Colon (tissue), 2 donors: ENCODE measurements around the gene ITPRIP.

Experiments
- FAIRE-seq: peaks from 2 replicates; lab custom pipeline; 2012; peaks lifted over from hg19 to GRCh38; lab: Jason Lieb, UNC
- donor health status: control.
- donor health status: control.

Gene ITPRIP

DNA sequence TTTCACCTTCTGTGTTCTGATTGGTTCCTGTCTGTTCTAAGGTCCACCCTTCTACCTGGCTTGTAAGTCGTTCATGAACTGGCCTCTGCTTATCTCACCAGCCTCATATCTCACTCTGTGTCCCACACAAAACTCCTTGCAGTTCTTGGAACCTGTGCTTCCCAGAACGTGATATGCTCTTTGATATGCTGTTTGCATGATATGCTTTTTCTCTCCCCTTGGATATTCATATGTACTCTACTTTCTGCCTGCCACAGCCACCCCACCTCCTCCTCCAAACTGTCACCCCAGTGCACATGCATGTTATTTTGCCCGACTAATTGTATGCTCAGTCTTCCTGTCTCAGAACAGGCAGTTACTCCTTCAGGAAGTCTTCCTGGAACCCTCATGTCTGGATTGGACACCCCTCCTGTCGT lies 1.9 kb upstream of the ITPRIP start:
- FAIRE-seq = no peak

DNA sequence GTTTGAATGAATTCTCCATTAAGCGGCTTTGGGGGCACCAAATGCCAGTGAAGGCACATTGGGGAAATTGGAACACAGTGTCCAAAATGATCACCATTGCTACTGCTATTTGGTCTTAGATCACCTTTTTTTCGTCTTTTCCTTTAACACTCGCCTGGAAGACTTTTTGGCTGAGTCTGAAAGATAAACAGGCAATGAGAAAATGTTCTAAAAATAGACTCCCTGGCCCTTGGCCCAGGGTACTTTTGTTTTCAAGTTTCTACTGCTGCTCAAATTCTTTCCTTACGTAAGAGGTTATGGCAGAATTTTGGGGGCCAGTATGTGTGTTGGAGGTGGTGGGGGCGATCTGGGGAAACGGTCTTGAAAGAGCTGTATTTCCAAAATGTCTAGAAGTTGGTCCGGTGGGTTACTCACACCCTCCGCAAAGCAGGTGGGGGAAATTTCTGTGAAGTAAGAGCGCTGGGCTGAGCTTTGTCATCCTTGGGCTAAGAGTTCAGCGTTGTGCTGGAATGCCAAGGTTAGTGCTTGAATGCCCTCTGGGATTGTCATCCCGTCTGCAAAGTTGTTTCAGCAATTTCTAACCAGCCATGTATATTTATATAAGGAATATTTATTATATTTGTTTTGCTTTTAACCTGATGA lies 1.3 kb upstream of the ITPRIP start:
- FAIRE-seq = no peak

DNA sequence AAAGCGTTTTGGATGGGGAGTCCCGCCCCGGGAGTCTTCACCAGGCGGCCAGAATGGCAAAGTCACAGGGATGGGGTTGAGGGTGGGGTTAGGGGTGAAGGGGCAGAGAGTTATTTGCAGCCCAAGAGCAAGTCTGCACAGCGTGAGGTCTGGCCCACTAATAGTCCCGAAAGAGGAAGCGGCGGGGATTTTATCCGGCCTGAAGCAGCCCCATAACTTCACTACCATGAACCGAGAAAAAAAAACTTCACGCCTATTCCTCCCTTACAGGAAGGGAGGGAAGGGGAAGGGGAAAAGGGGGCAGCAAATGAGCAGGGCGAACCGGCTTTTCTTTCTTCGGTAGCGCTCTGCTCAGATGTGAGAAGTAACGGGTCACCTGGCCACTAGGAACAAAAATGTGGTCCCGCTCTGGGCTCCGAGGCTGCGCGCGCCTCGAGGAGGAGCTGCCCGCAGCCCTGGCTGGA lies 712 bp downstream of the ITPRIP start:
- no peak for FAIRE-seq

DNA sequence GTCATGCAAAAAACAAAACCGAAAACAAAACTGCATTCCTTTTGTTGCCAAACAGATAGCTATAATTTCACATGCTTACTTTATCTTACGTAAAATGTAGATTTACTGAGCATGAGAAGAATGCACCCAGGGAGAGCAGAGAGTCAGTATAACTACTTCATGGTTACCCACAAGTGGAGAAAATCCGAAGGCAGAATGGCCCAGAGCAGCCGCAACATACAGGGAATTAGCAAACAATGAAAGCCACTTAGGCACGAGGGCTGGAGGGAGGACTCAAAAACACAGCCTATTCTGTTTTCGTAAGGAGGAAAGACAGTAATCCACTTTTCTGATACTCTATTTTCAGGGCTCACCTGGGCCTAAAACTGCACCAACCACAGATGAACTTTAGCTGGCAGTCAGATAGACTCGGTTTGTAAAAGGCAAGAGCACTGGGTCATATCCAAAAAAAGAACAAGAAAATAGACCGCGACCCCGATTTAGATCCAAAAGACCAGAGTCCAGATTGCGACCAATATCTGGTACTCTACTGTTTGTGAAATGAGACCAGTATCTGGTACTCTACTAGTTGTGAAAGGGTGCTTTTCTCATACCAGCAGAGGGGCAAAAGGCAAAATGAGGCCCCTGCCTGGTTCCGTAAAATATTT lies 1.3 kb downstream of the ITPRIP start:
- FAIRE-seq = no peak

DNA sequence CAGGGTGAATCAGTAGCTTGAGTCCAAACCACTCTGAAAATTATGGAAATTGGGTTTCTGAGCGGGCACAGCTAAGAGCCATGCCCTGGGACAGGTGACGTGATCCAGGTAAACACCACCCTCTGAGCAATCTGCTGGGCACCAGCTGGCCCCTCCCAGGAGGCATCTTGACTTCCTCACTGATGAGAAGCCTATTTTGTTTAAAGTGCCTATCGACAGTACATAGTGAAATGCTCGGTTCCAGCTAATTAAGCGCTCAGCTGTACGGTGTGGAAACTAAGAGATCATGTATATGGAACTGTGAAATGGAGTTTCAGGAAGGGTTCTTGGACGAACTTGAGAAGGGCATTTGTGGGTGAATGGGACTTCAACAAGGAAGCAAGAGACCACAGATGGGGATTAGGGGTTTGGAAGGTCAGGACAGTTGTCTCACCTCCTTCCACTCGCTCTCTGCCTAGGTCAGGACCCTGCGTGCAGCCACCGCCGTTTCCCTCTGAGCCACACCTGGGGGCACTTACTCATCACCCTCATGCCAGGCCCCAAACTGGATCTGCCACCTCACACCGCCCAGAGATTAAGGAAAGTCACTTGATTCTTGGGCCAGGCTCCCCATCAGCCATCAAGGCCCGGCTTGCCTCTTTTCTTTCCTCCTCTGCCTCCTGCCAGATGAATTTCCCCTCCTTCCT lies 3.2 kb downstream of the ITPRIP start:
- no peak for FAIRE-seq

DNA sequence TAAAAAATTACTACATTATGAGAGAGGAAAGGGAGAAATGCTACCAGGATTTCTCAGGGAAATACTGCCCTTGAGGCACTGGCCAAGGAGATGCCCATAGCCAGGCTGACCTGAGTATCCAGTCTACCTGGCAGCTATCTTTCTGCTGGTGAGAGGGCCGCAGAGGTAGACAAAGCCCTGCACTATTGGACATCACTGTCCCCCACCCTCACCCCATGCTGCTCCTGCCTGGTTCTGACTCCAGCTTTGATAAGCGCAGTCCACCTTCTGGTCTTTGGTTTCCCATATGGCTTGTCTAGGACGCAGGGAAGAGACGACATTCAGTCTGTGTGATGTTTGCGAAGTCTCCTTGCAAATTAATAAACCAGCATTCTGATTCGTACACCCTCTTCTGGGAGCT lies 3.7 kb downstream of the ITPRIP start:
- no peak for FAIRE-seq

DNA sequence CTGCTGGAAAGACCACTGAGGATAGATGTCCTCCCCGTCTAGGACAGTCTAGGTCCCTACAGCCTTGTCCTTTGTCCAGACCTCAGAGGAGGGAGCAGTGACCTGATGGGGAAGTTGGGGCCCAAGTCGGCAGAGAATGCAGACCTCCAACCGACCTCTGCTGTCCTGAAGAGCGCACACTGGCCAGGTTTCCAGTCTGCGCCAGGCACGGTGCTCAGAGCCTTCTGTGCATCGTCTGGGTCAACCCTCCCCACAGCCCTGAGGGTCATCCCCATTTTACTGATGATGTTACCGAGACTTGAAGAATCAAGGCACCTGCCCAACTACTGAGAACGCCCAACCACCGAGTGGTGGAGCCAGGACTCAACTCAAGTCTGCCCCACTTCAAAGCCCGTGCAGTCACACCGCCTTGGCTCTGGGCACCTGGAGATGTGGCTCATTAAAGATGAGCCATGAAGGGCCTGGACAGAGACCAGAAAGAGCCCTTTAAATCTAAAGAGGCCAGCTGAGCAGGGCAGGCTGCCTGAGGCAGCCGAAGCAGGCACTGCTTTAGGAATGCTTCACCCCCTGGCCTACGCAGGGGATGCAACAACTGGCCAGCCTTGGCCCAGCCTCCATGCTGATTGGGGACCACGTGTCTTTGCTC lies 4.4 kb downstream of the ITPRIP start:
- no peak for FAIRE-seq

DNA sequence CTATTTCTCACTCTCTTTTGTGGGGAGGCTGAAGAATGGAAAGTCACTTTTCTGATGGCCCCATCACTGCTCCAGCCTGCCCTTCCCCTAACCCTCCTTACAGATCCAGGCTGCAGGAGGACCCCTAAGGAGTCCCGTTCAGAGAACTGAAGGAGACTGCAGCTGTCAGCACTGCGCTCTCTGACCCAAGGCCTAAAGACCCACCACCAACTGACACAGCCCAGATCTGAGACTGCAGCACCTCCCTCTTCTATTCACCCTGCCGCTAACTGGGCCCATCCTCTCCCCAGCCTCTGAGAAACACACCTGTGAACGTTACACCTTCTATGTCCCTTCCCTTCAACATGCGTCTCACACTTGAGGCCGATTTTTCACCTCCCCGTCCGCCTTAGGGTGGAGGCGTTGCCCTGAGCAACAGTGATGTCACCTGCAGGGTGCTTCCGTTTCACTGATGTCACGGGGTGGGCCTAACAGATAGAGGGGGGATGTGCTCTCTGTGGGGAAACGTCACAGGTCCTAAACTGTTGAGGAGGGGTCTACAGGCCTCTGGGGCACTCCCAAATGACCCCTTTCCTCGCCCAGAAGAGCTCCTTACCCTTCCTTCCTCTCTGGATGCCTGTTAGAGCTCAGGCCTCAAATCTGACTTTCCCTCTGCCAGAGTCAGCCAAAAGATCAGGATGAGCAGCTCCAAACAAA lies 5.1 kb downstream of the ITPRIP start:
- FAIRE-seq = no peak

DNA sequence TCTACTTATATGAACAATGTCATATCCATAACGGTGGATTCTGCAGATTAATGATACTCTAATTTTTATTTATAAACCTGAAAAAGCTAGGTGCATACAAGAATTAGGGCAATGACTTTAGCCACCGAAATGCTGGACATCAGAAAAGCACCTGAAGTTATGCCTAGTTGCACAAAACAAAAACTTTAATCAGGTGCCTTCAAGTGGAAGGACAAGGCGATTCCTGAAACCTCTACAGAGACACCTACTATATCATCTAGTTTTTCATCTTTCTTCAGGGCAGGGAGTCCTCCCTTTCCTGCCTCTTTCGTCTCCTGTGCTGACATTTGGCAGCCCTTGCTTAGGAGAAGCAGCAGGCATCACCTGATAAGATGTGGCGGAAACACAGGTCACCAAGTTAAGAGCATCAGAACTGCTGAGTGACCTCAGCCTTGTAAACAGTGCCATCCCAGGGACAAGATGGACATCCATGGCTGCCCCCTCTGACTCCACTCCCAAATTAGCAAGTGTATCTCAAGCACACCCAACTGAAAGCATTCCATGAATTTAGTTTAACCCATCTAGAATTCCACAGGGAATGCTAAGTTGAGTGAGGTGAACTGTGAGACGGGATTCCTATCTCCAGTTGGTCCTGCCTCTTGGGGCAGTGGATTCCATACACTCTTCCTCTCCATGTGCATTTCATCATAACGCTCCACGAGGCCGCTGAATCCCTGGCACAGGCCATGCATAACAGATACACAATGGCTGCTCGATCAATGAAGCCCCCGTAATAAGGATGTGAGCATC lies 5.8 kb downstream of the ITPRIP start:
- no peak for FAIRE-seq

DNA sequence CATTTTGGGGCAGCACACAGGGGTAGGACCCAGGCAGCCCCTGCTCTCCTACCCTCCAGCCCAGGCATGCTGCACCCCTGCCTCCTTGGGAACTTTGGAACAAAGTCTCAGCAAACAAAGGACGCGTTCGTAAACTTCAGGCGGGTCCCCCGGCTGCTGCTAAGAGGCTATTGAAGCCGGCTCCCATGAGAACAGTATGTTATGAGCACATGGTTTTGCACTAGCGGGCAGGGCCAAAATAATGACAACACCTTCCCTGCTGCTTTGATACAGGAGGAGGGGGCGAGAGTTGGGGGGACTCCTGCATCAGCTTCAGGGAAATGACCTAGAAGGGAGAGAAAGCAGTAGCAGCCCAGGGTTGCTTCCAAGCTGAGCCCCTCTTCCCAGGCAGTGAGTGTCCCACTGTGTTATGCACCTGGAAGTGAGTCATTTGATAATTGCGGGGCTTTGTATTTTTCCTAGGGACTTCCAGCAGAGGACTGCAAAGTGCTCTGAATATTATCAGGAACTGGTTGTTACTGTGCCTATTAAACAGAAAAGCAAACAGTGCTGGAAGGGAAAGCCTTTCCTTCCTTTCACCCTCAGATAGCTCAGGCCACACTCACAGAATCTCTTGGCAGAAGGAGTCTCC lies 6.9 kb downstream of the ITPRIP start:
- no peak for FAIRE-seq

DNA sequence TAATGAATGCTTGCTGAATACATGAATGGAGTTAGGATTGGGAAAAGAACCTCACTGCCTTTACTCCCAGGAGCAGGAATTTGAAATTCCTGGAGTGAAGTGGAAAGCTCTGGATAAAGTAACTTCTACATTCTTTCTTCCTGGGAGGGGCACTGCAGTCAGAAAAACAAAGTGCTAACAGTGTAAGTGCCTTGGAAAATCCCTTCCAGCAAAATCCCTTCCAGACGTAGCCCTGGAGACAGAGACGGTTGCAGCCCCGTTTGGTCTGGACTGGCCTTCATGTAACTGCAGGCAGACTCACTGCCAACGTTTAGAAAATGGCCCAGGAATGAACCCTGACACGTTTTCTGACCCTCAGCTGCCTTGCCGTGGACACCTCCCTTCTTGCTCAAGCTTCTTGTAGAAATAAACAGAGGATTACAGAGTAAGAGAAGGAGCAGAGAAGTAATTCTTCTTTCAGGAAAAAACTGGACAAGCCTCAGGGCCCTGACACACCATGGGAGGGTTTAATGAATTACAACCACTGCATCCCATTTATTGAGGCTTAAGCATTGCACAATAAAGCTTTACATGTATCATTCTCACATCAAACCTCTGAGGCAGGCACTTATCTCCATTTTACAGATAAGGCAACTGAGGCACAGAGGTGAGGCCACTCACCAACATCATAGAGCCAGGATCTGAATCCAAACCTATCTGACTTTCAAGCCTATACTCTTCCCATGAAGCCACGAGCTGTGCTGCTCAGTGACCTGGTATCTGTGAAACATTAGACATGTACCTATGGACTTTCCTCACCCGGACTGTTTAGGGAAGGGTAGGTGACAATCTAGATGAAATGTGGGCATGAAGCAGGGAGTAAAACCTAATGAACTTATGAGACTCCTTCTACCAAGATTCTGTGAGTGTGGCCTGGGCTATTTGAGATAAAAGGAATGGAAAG lies 7.8 kb downstream of the ITPRIP start:
- FAIRE-seq = no peak

DNA sequence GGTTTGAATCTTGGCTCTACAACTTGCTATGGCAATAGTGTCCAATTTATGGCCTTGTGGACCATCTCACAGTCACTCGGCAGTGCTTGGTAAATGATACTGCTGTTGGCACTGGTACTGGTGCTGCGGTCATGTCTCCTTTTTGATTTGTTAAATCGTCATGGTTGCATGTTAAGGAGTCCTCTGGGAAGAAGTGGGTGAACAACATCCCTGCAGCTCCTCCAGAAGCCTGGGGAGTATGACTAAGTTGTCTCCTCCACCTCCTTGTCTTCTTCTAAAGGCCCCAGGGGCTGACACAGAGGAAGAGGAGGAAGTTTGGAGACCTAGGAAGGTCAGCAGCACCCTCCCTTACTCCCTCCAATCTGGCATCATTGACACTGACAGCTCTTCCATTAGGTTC lies 8.5 kb downstream of the ITPRIP start:
- FAIRE-seq = no peak

DNA sequence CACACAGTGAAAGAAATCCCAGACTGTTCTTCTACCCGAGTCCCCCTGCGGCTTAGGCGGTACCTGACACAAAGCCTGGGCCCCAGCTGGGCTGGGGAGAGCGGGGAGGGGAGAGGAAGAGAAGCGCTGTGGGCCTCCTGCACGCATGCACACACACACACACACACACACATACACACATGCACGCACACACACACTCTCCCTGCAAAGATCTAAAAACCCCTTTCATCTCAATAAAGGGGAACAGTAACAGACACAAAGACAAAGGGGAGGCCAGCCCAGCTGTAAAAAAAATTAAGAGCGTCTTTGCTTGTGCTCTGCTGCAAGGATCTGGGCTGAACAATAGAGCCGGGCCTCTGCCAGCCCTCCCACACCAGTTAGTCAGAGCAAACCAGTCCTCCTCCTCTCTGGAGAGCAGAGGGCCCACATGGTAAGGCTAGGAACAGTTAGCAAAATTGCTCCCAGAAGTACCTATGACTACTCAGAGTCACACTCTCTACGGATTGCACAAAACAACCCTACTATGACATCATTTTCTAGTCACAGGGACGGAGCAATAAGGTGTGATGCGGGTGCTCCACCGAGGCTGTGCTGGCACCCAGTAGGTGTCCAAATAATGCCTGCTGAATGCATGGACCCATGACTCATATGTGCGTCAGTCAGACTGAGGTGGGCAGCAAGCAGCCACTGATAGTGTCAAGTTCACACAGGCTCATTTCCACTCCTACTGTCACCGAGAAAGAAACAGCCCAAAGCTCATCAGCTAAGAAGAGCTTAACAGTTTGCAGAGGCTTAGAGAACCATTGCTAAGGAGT lies 9.2 kb downstream of the ITPRIP start:
- no peak for FAIRE-seq

DNA sequence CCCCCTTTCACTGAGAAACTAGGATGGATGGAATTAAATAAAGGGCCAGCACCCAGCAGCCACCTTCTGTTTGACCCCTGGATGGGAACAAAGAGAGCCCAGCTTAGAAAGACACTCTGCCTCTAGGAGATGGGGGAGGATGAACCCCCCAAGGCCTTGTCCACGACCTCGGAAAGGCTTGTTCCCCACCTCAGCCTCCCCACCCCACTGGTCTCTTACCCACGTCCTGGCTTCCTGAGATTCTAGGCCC lies 9.7 kb downstream of the ITPRIP start:
- no peak for FAIRE-seq

DNA sequence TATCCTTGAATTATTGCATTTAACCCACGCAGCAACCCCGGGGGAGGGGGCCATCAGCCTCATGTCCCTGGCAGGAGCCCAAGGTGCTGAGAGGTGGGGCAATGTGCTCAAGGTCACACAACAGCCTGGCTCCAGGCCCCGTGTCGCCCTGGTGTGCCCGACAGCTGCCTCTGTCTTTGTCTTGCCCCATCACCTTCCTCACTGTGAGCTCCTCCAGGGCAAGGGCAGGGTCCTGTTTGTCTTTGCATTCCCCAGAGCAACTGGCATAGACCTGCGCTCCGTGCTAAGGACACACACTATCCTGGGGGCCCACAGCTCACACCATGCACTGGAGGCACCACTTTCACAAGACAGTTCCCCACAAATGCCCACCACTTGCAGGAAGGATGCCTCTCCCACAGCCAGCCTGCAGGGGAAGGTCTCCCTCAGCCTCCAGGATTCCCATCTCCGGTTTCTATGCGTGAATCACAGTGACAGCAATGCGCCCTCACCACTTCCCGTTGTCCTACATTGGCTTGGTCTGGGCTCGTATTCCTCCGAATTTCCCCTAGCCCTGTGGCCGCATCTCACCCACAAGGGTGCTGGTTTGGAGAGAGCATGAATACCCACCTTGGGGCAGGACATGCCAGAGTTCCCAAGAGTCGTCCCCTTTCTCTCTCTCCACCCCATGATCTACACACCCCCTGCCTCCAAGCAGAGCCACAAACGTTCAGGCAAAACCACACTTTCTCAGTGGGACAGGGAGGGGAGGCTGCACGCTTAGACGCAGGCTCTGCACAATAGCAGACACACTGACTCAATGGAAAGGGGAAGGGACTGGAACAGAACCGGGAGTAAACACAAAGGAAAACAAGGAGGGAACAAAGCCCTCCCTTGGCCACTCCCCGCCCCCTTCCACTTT lies 10.3 kb downstream of the ITPRIP start:
- no peak for FAIRE-seq

DNA sequence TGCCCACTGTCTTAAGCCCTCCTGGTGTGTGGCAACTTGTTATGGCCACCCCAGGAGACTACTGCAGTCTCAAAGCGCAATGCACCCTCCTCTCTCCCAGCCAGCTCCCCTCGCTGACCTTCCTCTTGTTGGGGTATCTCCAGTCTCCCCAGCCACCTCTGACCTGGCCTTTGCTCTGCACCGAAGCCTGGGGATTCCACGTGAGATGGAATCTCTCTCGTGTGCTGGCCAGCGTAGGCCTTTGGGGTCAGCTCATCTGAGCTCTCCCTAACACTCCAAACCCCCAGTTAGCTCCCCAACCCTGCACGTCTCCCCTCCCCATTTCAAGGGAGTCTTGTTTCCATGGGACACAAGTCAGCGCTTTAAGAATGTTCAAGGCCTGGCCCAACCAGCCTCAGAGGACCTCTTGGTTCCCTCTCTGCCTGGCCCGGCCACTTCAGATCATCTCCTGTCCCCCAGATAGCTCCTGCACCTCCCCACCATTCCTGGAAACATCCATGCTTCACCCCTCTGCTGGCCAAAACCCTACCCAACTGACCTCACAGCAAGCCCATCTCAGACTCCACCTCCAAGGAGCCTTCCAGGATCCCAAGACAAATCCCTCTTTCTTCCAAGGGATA lies 11.2 kb downstream of the ITPRIP start:
- no peak for FAIRE-seq
